Glutamatergic neuron (in vitro differentiated cells): Measurements from ENCODE around the gene CREB5. TPM values are rescaled to one million over a fixed set of nuclear protein-coding genes. Genes with fewer than 3 reads are reported as not detected.

Experiments used
- DNase-seq: peaks from one replicate; pipeline ENCODE4 v3.0.0; 2022
- H3K27ac Mint-ChIP-seq: one replicate; pipeline ENCODE4 v1.8.0; 2020; ENCODE audit warnings: mild to moderate bottlenecking, mixed read lengths, inconsistent platforms; ENCODE audit not compliant: unreplicated experiment
- H3K27me3 Mint-ChIP-seq: one replicate; pipeline ENCODE4 v1.8.0; 2020; ENCODE audit warnings: mild to moderate bottlenecking, moderate library complexity, mixed read lengths, inconsistent platforms; ENCODE audit not compliant: unreplicated experiment
- H3K36me3 Mint-ChIP-seq: one replicate; pipeline ENCODE4 v1.8.0; 2020; ENCODE audit warnings: mild to moderate bottlenecking, mixed read lengths, inconsistent platforms; ENCODE audit not compliant: unreplicated experiment
- H3K4me1 Mint-ChIP-seq: one replicate; pipeline ENCODE4 v1.8.0; 2020; ENCODE audit warnings: mild to moderate bottlenecking, low read depth, mixed read lengths, inconsistent platforms; ENCODE audit not compliant: unreplicated experiment
- H3K4me3 Mint-ChIP-seq: one replicate; pipeline ENCODE4 v1.8.0; 2020; ENCODE audit warnings: mild to moderate bottlenecking, mixed read lengths, inconsistent platforms; ENCODE audit not compliant: unreplicated experiment
- H3K9me3 Mint-ChIP-seq: one replicate; pipeline ENCODE4 v1.8.0; 2020; ENCODE audit warnings: mild to moderate bottlenecking, moderate library complexity, mixed read lengths, inconsistent platforms; ENCODE audit not compliant: unreplicated experiment
- total RNA-seq: library from RNA; stranded (reverse); fragmentation: NEBNext Ultra II Directional; extraction: Animal tissue kit (Norgen Biotek cat#: 25700); gene quantifications from one replicate; pipeline ENCODE4 v1.2.1, GENCODE V29; 2021; ENCODE audit not compliant: unreplicated experiment
- TF ChIP-seq, protein P1 (sequence below): fragments of 200-600 bp; sonication (generic); IDR thresholded peaks from one replicate; pipeline ENCODE4 v1.5.0; 2021; ENCODE audit not compliant: partially characterized antibody, unreplicated experiment

Gene CREB5
- total RNA-seq, 1 donor from 2014 or later: 50.4 TPM

DNA sequence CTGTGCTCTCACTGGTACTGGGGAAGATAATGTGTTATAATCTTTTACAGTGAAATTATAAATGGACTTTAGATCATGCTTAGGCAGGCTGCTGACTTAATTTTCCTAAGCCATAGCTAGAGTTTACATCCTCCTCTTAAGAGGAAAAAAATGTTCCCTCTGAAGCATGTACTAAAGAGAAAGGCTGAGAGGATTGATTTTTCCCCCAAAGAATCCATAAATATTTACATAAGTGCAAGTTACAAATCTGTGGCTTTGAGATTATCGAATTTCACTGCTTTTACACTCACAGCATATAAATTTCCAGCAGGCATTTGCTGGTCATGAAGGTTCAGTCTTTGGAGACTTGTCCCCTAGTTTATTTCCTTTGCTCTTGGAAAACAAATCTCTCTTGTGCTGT is 43.7 kb downstream of the CREB5 start:
- H3K4me1 Mint-ChIP-seq: peaks cover 34% of the 10 kb centered on the region
- H3K36me3 Mint-ChIP-seq: no peaks in the 10 kb centered on the region
- DNase-seq: no peak

DNA sequence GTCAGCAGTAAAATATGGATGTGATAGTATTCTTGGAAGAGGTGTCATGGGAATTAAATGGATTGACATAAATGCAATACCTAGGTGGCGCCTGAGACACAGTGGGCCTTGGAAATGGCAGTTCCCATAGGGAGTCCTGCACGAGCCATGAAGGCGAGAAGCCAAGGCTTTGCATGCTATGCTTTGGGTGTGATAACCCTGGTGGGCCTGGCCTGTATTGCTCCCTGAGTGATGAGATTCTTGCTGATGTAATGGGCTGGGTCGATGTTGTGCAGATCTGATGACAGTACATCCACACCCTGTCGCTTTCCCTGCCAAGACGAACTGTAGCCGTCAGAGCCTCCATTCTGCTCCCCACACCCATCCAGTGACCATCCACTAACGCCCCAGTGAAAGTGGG is 46.4 kb downstream of the CREB5 start:
- TF ChIP-seq, protein P1, sequence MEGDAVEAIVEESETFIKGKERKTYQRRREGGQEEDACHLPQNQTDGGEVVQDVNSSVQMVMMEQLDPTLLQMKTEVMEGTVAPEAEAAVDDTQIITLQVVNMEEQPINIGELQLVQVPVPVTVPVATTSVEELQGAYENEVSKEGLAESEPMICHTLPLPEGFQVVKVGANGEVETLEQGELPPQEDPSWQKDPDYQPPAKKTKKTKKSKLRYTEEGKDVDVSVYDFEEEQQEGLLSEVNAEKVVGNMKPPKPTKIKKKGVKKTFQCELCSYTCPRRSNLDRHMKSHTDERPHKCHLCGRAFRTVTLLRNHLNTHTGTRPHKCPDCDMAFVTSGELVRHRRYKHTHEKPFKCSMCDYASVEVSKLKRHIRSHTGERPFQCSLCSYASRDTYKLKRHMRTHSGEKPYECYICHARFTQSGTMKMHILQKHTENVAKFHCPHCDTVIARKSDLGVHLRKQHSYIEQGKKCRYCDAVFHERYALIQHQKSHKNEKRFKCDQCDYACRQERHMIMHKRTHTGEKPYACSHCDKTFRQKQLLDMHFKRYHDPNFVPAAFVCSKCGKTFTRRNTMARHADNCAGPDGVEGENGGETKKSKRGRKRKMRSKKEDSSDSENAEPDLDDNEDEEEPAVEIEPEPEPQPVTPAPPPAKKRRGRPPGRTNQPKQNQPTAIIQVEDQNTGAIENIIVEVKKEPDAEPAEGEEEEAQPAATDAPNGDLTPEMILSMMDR: no peak
- no peaks in the 10 kb centered on the region for H3K27me3 Mint-ChIP-seq
- no peak overlapping the region for H3K4me3 Mint-ChIP-seq
- peaks cover 4% of the 10 kb centered on the region for H3K36me3 Mint-ChIP-seq
- no peak for DNase-seq
- H3K4me1 Mint-ChIP-seq: peaks cover 26% of the 10 kb centered on the region
- H3K27ac Mint-ChIP-seq: no peak overlapping the region
- peaks cover 3% of the 10 kb centered on the region for H3K9me3 Mint-ChIP-seq

More for the DNA sequence above, 43.7 kb downstream of the CREB5 start:
- H3K9me3 Mint-ChIP-seq: peaks cover 4% of the 10 kb centered on the region
- TF ChIP-seq, protein P1: no peak
- peak overlapping the region; percentile 35 for H3K4me3 Mint-ChIP-seq
- H3K27me3 Mint-ChIP-seq: no peaks in the 10 kb centered on the region
- peak overlapping the region; percentile 1 for H3K27ac Mint-ChIP-seq

DNA sequence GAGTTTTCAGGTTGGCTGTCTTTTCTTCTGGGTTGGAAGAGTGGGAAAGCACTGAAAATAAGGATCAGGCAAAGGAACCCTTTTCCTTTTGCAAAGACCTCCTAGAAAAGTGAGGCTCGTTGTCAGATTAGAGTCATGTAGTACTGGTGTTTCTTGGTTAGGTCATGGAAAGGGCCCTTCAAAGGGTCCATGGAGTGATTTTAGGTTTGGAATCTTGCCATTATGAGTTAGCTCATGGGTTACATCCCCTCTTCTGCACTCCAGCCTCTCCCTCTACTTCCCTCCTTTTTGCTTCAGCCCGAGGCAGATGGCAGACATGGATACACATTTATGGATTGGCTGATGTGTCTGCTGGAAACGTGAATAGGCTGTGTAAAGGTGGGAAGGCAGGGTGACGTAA is 47.0 kb downstream of the CREB5 start:
- H3K4me3 Mint-ChIP-seq: no peak overlapping the region
- no peaks in the 10 kb centered on the region for H3K27me3 Mint-ChIP-seq
- peaks cover 24% of the 10 kb centered on the region for H3K4me1 Mint-ChIP-seq

DNA sequence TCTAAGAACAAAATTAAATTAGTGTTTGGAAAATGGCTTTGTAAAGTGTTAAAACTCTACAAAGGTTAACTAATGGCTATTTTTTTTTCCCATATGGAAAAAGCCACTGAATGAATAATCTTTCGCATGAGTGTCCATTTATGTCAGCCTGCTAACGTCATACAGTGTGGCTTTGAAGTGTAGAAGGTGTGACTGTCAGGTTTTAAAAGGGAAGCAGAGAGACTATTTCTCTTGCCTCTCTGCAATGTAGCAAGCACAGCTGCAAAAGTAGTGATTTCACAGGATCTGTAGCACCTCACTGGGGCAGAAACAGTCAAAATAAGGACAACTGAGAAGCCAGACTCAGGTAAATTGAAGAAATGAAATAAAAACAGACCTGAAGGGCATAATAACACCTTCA is 53.4 kb downstream of the CREB5 start:
- Mint-ChIP-seq H3K4me3 (no peak overlapping the region), H3K9me3 (no peaks in the 10 kb centered on the region), H3K4me1 (peaks cover 9% of the 10 kb centered on the region), H3K27me3 (peaks cover 3% of the 10 kb centered on the region), H3K36me3 (peaks cover 8% of the 10 kb centered on the region), H3K27ac (no peak overlapping the region)
- no peak for DNase-seq
- TF ChIP-seq, protein P1: no peak

More for the DNA sequence above, 47.0 kb downstream of the CREB5 start:
- Mint-ChIP-seq H3K36me3 (peaks cover 4% of the 10 kb centered on the region), H3K9me3 (peaks cover 1% of the 10 kb centered on the region), H3K27ac (no peak overlapping the region)
- TF ChIP-seq, protein P1: no peak
- no peak for DNase-seq

DNA sequence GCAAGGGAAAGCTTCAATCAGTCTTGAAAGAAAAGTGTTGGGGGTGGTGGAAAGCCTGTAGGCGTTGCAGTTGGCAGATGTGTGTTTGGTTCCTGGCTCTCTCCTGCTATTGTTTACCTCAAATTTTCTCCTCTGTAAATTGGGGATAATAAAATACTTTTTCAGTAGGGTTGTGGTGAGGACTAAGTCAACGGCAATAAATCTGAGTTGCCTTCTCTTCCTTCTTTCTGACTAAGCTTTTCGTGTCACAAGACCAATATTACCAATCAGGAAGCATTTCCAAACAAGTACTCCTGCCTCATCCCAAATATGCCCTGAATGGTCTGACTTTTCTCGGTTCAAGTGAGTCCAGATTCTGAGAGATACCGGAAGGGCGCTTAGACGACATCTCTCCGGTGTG is 54.0 kb downstream of the CREB5 start:
- Mint-ChIP-seq H3K4me1 (peaks cover 9% of the 10 kb centered on the region), H3K36me3 (peaks cover 8% of the 10 kb centered on the region), H3K27ac (no peak overlapping the region), H3K9me3 (no peaks in the 10 kb centered on the region), H3K4me3 (no peak overlapping the region), H3K27me3 (peaks cover 3% of the 10 kb centered on the region)
- no peak for DNase-seq
- TF ChIP-seq, protein P1: no peak
